GM10847 (cell line): ENCODE data around the gene IDH2.

Source experiments
- POLR2A ChIP-seq: IDR thresholded peaks from 2 replicates; pipeline ENCODE4 v1.6.1; 2011; ENCODE audit not compliant: insufficient read length; ENCODE audit errors: extremely low read depth

IDH2 gene

DNA sequence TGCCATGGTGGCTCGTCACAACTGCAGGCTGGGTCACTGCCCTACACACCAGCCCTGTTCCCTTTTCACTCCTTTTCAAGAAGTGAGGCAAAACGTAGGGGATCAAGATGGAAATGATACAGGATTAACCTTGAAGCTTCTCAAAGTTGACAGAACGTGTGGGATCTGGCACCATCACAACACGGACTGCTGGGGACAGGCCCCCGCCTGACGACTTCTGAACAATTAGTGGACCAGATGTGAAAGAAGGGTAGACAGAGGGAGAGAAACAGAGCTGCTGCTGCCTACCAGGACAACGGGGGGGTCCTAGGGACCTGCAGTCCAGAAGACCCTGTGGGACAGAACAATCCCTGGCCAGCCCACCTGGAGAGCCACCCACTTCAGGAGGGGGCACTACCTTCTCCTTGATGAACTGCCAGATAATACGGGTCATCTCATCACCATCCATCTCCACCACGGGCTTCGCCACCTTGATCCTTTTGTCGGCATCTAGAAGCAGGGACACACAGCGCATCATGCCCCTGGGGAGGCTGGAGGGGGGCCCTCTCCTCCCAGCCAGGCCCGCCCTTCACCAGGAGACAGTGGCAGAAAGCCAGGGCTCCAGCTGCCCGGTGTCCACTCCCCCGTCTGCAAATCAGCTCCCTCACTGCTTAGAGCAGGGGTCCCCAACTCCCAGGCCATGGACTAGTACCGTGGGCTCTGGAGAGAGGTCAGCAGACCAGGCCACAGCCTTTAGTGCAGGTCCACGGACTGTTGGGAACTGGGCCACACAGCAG lies 10.9 kb downstream of the IDH2 start:
- TF ChIP-seq POLR2A, result no peak

- no peak for TF ChIP-seq POLR2A
Measured at GRCh38 chr15:90090226-90090848, 11.9 kb downstream of the IDH2 start.

GRCh38 chr15:90087454-90088154 lies 14.7 kb downstream of the IDH2 start:
- TF ChIP-seq POLR2A, result no peak

DNA sequence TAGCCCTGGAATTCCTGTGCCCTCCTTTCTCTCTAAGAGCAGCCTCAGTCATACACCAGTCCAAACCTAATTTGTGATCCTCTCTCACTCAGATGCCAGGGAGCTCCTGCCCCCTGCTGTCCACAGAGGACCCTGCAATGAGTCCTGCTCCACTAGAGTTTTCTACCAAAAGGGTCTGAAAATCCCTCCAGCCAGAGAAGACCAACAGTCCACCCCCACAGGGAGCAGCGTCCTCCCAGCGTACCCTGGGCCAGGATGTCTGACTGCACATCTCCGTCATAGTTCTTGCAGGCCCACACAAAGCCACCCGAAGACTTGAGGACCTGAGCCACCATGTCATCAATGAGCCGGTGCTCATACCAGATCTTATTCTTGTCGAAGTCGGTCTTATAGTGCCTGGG lies 15.4 kb downstream of the IDH2 start:
- no peak for TF ChIP-seq POLR2A

DNA sequence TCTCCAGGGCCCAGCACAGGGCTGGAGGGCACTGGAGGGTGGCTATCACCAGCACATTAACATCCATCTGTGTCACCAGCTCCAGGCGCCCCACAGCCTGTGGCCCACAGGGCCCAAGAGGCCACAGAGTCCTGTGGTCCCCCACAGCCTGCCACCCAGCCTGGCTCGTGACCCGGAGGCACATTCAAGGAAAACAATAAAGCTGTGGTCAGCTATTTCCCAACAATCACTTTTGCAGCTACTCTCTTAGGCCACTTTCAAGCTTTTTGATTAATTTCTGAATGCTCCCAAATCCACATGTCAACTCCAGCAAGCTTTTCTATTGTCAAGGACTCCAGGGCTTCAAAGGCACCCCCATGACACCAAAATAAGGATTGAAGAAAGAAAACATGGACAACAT lies 16.7 kb downstream of the IDH2 start:
- no peak for TF ChIP-seq POLR2A

- TF ChIP-seq POLR2A, result no peak
Measured at GRCh38 chr15:90084876-90085423, 17.3 kb downstream of the IDH2 start.

DNA sequence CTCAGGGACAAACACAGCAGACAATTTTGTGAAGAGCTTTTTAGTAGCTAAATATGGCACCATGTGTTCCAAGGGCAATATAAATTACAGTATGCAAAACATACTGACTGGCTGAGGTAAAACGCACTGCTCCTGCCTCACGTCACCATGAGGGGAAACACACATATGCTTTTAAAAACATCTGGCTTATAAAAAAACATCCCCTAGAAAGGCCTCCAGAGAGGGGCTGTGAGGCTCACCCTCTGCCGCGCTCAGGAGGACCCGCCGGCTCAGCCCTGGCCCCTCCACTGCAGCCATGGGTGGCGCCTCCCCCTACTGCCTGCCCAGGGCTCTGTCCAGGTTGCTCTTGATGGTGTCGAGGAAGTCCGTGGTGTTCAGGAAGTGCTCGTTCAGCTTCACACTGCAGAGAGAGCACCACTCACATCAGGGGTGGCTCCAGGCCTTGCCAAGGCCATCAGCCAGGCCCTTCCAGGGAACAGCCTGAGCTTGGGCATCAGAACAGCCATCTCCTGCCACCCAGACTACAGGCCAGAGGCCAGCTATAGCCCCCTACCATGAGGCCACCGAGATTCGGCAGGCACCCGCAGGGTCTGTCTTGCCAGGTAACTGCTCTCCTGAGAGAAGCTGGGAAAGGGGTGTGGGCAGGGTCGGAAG lies 18.2 kb downstream of the IDH2 start:
- TF ChIP-seq POLR2A, result no peak

DNA sequence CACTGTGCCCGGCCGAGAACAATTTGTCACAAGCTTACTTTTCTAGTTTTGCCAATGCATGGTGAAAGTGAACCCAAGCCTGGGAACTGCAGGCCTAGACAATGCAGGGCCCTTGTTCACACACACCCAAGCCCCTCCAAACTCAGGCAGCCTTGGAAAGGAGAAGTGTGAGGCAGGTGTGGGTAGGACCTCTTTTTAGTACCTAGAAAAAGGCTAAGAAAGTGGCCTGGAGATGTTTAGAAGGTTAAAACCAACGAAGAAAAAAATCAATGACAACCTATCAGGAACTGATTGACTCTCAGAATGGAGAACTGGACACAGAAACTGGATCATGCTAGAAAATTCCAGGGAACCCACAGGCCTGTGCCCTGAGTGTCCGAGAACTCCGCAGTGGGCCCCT lies 18.8 kb downstream of the IDH2 start:
- TF ChIP-seq POLR2A, result no peak

- no peak for TF ChIP-seq POLR2A
Measured at GRCh38 chr15:90082140-90082715, 20.0 kb downstream of the IDH2 start.

DNA sequence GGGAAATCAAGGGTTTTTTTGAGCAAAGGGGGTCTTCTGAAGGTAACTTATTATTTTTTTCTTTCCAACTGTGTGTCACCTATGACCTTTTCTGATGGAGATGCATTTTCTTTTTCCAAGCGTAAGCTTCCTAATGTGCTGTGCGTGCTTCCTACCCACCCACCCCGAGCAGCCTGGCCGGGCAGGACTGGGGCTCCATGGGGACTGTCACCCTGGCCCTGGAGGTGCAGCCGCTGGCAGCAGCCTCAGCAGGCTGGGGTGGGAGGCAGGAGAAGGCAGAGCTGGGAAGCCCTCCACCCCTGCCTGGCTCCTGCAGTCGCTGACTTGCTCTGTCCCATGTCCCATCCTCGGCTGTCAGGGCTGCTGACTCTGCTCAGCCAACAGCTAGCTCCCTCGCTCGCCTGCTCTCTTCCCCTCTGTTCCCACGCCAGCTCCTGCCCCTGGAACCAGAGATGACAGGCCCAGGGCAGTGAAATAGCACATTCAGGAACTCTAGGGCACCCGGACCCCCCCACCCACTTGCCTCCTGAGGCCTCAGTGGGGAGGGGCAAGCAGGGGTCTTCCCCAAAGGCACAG lies 21.4 kb downstream of the IDH2 start:
- TF ChIP-seq POLR2A, result no peak

GRCh38 chr15:90080458-90080755 lies 21.9 kb downstream of the IDH2 start:
- TF ChIP-seq POLR2A, result no peak

DNA sequence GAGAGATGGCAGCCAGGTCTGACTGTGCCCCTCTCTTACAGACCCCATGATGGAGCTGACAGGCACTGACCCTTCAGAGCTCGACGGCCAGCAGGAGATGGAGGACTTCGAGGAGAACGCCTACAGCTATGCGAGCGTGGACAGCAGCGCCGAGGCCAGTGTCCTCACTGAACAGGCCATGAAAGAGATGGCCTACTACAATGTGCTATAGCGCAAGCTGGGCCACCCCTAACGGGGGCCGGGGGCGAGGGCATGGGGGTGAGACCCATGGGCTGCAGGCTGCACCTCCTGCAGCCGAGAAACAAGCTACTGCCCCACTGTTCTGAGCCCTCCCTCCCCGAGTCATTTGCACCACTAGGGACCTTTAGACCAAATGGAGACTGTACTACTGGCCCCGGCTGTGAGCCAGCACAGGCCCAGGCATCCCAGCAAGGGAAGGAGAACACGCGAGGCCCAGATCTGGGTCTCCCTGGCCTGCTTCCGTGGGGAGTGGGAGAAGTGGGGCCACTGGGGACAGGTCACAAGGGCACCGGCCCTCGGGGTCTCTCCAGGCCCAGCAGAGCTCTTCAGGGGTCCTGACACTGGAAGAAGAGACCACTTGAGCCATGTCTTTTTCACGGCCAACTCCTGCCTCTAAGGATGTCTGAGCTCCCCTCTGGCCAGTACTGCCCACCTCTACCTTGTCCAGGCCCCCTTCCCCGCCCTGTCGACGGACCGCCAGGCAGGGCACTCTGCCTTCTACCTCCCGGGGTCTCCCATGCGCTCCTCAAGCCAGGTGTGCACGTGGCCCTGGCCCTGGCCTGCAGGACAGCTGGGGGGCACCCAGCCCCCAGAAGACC lies 22.4 kb downstream of the IDH2 start:
- no peak for TF ChIP-seq POLR2A

GRCh38 chr15:90078965-90079364 lies 23.3 kb downstream of the IDH2 start:
- no peak for TF ChIP-seq POLR2A

- no peak for TF ChIP-seq POLR2A
Measured at GRCh38 chr15:90076716-90077115, 25.6 kb downstream of the IDH2 start.
